K562 (cell line): ENCODE measurements around the gene MBD3. TPM values are rescaled to one million over a fixed set of nuclear protein-coding genes. Genes with fewer than 3 reads are reported as not detected.

Experiments
- ATAC-seq: fragments of 200-7000 bp; cut with Tn5 transposase; 3 replicates; pipeline ENCODE4 v1.9.1; 2020; ENCODE audit warnings: moderate library complexity
- BruUV-seq: library from RNA; stranded (reverse); fragments of 400-500 nt; replicated peaks from 2 replicates; lab custom pipeline; 2021; lab: Mats Ljungman, UMichigan
- CTCF ChIA-PET: fragments of 300-600 bp; formaldehyde crosslinking; extraction: SDS; loops from one replicate; lab custom pipeline; 2021; ENCODE audit warnings: low intra/inter-chr PET ratio; lab: Yijun Ruan, JAX
- POLR2A ChIA-PET: fragments of 300-600, 350-650 bp; sonication (Branson Sonifier 250); formaldehyde crosslinking; extraction: SDS; loops from one replicate; lab custom pipeline; 2021; ENCODE audit warnings: antibody characterized with exemption, inconsistent platforms; lab: Yijun Ruan, JAX
- DNase-seq, 4 experiments: peaks; one replicate each; pipeline versions ENCODE4 v3.0.0 to v3.0.0-alpha.2; 2011 to 2018; ENCODE audit warnings: low spot score in 3 of 4, mixed read lengths in 3 of 4; ENCODE audit errors: extremely low read depth in 1 of 4
- FAIRE-seq: peaks from 2 replicates; lab custom pipeline; 2011; peaks lifted over from hg19 to GRCh38; lab: Jason Lieb, UNC
- H2AFZ ChIP-seq: 2 replicates; pipeline ENCODE4 v1.6.0; 2011; ENCODE audit warnings: low read depth, low read length, control low read depth, inconsistent platforms
- H3K27ac ChIP-seq: fragments of 200-600 bp; 3 replicates; pipeline ENCODE4 v1.8.0; 2011; ENCODE audit warnings: low read depth, mild to moderate bottlenecking, control low read depth, inconsistent platforms, low read length, moderate library complexity, mixed read lengths; ENCODE audit errors: extremely low read depth
- H3K27me3 ChIP-seq, 2 experiments: fragments of 300-600 bp in 1 of 2; 2 replicates in 1 of 2; 3 replicates in 1 of 2; pipeline versions ENCODE4 v1.6.0 to v1.8.0; 2011; ENCODE audit warnings: inconsistent platforms in 2 of 2, low read length in 2 of 2, mild to moderate bottlenecking in 1 of 2, mixed read lengths in 1 of 2, moderate library complexity in 1 of 2; ENCODE audit not compliant: control insufficient read depth in 2 of 2, insufficient read depth in 2 of 2
- H3K36me3 ChIP-seq: fragments of 300-600 bp; 3 replicates; pipeline ENCODE4 v1.8.0; 2011; ENCODE audit warnings: mild to moderate bottlenecking, low read length, inconsistent platforms; ENCODE audit not compliant: control insufficient read depth, insufficient read depth
- H3K4me1 ChIP-seq, 2 experiments: fragments of 200-600 bp in 1 of 2; replicated peaks in 1 of 2; 2 replicates in 1 of 2; 3 replicates in 1 of 2; pipeline versions ENCODE4 v1.5.1 to v1.8.0; 2011; ENCODE audit warnings: inconsistent platforms in 2 of 2, low read length in 2 of 2, mild to moderate bottlenecking in 1 of 2, mixed read lengths in 1 of 2, moderate library complexity in 1 of 2; ENCODE audit not compliant: control insufficient read depth in 2 of 2, insufficient read depth in 2 of 2
- H3K4me2 ChIP-seq: 2 replicates; pipeline ENCODE4 v1.6.1; 2011; ENCODE audit warnings: low read length, control low read depth, inconsistent platforms, mixed read lengths; ENCODE audit not compliant: insufficient read depth
- H3K4me3 ChIP-seq: fragments of 200-600 bp; sonication (generic), shearing (Covaris generic); 2 replicates; pipeline ENCODE4 v1.5.1; 2016; ENCODE audit warnings: control low read depth, inconsistent platforms
- H3K79me2 ChIP-seq: fragments of 200-600 bp; 3 replicates; pipeline ENCODE4 v1.8.0; 2011; ENCODE audit warnings: low read length, inconsistent platforms; ENCODE audit not compliant: control insufficient read depth, insufficient read depth
- H3K9ac ChIP-seq, 2 experiments: 2 replicates each; pipeline versions ENCODE4 v1.6.0 to v1.6.1; 2011; ENCODE audit warnings: low read depth in 2 of 2, low read length in 2 of 2, control low read depth in 1 of 2, inconsistent platforms in 1 of 2, mild to moderate bottlenecking in 1 of 2, mixed read lengths in 1 of 2; ENCODE audit not compliant: insufficient read depth in 1 of 2
- H3K9me1 ChIP-seq: one replicate; pipeline ENCODE4 v1.6.0; 2011; ENCODE audit warnings: inconsistent platforms, mild to moderate bottlenecking, low read length, moderate library complexity; ENCODE audit not compliant: control insufficient read depth, insufficient read depth
- H3K9me3 ChIP-seq: replicated peaks from 2 replicates; pipeline ENCODE4 v1.5.1; 2011; ENCODE audit warnings: low read depth, low read length, inconsistent platforms; ENCODE audit not compliant: control insufficient read depth, insufficient read depth
- H4K20me1 ChIP-seq: replicated peaks from 2 replicates; pipeline ENCODE4 v1.6.1; 2011; ENCODE audit warnings: low read length, inconsistent platforms, mixed read lengths; ENCODE audit not compliant: control insufficient read depth, insufficient read depth
- CCAR2 ChIP-seq: fragments of 200-400 bp; formaldehyde crosslinking; IDR thresholded peaks from 2 replicates; pipeline ENCODE4 v1.6.1; 2017; ENCODE audit warnings: mild to moderate bottlenecking, low read depth, low read length
- ESRRA ChIP-seq: fragments of 450-650 bp; IDR thresholded peaks from 2 replicates; pipeline ENCODE4 v1.6.1; 2014; ENCODE audit warnings: low read depth, mild to moderate bottlenecking, moderate library complexity, borderline replicate concordance
- KAT7 ChIP-seq: sonication (generic); formaldehyde crosslinking; IDR thresholded peaks from 2 replicates; pipeline ENCODE4 v1.8.0; 2022; ENCODE audit warnings: missing genetic modification reagents, mild to moderate bottlenecking, borderline replicate concordance
- POLR2G ChIP-seq: fragments of 200-400 bp; formaldehyde crosslinking; IDR thresholded peaks from 2 replicates; pipeline ENCODE4 v1.6.1; 2017; ENCODE audit warnings: low read depth, mild to moderate bottlenecking, antibody characterized with exemption, low read length, moderate library complexity
- RBM22 ChIP-seq: fragments of 200-400 bp; formaldehyde crosslinking; IDR thresholded peaks from 2 replicates; pipeline ENCODE4 v1.6.1; 2018; ENCODE audit warnings: low read length, low read depth; ENCODE audit not compliant: poor library complexity, severe bottlenecking
- SOX6 ChIP-seq: fragments of 450-650 bp; IDR thresholded peaks from 2 replicates; pipeline ENCODE4 v1.6.1; 2014; ENCODE audit warnings: mild to moderate bottlenecking
- ZNF184 ChIP-seq: sonication (generic); formaldehyde crosslinking; IDR thresholded peaks from 2 replicates; pipeline ENCODE4 v1.5.0; 2020; ENCODE audit warnings: missing genetic modification reagents
- ZNF57 ChIP-seq: fragments of 450-650 bp; formaldehyde crosslinking; IDR thresholded peaks from 2 replicates; pipeline ENCODE4 v1.4.0; 2020; ENCODE audit warnings: mild to moderate bottlenecking, moderate library complexity
- ZNF609 ChIP-seq: sonication (generic); formaldehyde crosslinking; IDR thresholded peaks from 2 replicates; pipeline ENCODE4 v1.8.1; 2023; ENCODE audit warnings: missing genetic modification reagents, mild to moderate bottlenecking, borderline replicate concordance
- WGBS: fragments of 100-300 bp; shearing (Covaris generic); methylation state at CpG from one replicate; pipeline ENCODE4 v1.1.6; 2016; ENCODE audit warnings: low coverage, mixed read lengths; ENCODE audit not compliant: insufficient coverage; ENCODE audit errors: missing lambda C conversion rate; 5-methylcytosine and 5-hydroxymethylcytosine counted together
- in situ Hi-C: fragments of 300-500 bp; cut with MboI; formaldehyde crosslinking; loops from 4 replicates; pipeline ENCODE4 v1.15.0; 2018; ENCODE audit warnings: inconsistent platforms, mixed read lengths
- intact Hi-C: fragments of 100-400 bp; cut with micrococcal nuclease; formaldehyde crosslinking; loops from 2 replicates; pipeline ENCODE4 v1.14.2; 2022
- polyA plus RNA-seq, 8 experiments: library from polyadenylated mRNA; depleted of rRNA in 4 of 8; stranded (reverse) in 5 of 8; unstranded in 3 of 8; fragments of >200 nt; fragmentation: Nextera tagmentation in 2 of 8; fragmentation: Illumina TruSeq in 1 of 8; extraction: Ambion mirVana in 2 of 8; extraction: Trizol in 1 of 8; gene quantifications; 2 replicates each; pipeline versions ENCODE4 v1.2.1 to v1.2.3, GENCODE V29; 2011 to 2014; ENCODE audit warnings: inconsistent platforms in 1 of 8, missing spikeins in 1 of 8
- total RNA-seq, 7 experiments: library from RNA; depleted of rRNA in 6 of 7; stranded (reverse); fragments of >200 nt in 6 of 7; fragmentation: Illumina TruSeq in 2 of 7; extraction: Trizol in 2 of 7; gene quantifications; 2 replicates each; pipeline versions ENCODE4 v1.2.1 to v1.2.3, GENCODE V29; 2011 to 2021; ENCODE audit warnings: low replicate concordance in 1 of 7

MBD3 gene
- total and polyA plus RNA-seq, 9 of the 15 experiments (the other 6 are each of a cell fraction or from before 2014, with no cell fraction given), result 0.24 to 137 (median 30.9) TPM

GRCh38 chr19:1619703-1620102 is 27.0 kb upstream of the MBD3 start:
- no TSS peak for BruUV-seq
- Histone ChIP-seq H3K27ac (no peak overlapping the region), H3K4me1 (peaks cover 0 to 53% of the 10 kb centered on the region in 2 experiments; a peak in 2 of 5 replicates), H3K27me3 (no peaks in the 10 kb centered on the region), H3K4me3 (no peak overlapping the region), H4K20me1 (no peaks in the 10 kb centered on the region), H3K36me3 (peaks cover 93% of the 10 kb centered on the region), H3K9me3 (no peaks in the 10 kb centered on the region), H3K4me2 (no peak overlapping the region), H2AFZ (no peak overlapping the region), H3K9ac (no peak overlapping the region), H3K79me2 (peaks cover 2% of the 10 kb centered on the region; the same call in 2 of the 3 replicates), H3K9me1 (no peaks in the 10 kb centered on the region)
- in situ Hi-C loops (no loop called here), intact Hi-C loops (loop anchor here (5.0 kb wide), 1 partner anchor 53 kb away; no protein-coding TSS in a partner anchor)
- ChIA-PET POLR2A (no interaction called here), CTCF (no interaction called here)
- DNase-seq (no peak), ATAC-seq (no peak), FAIRE-seq (no peak)
- WGBS, result 97% methylated on average over 7 of the region's 18 CpGs
- TF ChIP-seq ESRRA (no peak), SOX6 (no peak), CCAR2 (no peak), ZNF184 (CRISPR knock-in tag) (no peak), KAT7 (CRISPR knock-in tag) (no peak), ZNF57 (CRISPR knock-in tag) (no peak), RBM22 (peak; percentile 29)

GRCh38 chr19:1619094-1619439 is 26.4 kb upstream of the MBD3 start:
- TF ChIP-seq ZNF609 (CRISPR knock-in tag), result no peak
- 0 out of 2 replicates have a peak, but pooled peaks have one; percentile 10 for TF ChIP-seq POLR2G
- CTCF ChIA-PET, result no interaction called here
- Histone ChIP-seq H4K20me1 (no peaks in the 10 kb centered on the region), H3K9me3 (no peaks in the 10 kb centered on the region), H3K27me3 (no peaks in the 10 kb centered on the region), H3K27ac (no peak overlapping the region), H3K79me2 (peaks cover 2% of the 10 kb centered on the region; the same call in 2 of the 3 replicates), H3K36me3 (peaks cover 93% of the 10 kb centered on the region), H3K4me1 (peaks cover 0 to 51% of the 10 kb centered on the region in 2 experiments; a peak in 2 of 5 replicates), H3K9me1 (no peaks in the 10 kb centered on the region), H3K4me2 (no peak overlapping the region), H2AFZ (no peak overlapping the region), H3K9ac (no peak overlapping the region; a peak in 1 of 4 replicates), H3K4me3 (no peak overlapping the region)
- in situ Hi-C loops, result no loop called here
- intact Hi-C loops, result no loop called here
- FAIRE-seq, result no peak
- no TSS peak for BruUV-seq
- no peak for ATAC-seq
- POLR2A ChIA-PET, result interaction anchor here (1.2 kb wide), 1 partner anchor 13 kb away, joined by 4 read pairs; no protein-coding TSS in a partner anchor
- no peak for DNase-seq
- 97% methylated on average over 11 of the region's 26 CpGs for WGBS
